Measurements from ENCODE around the gene SPSB1.

Gene SPSB1

DNA sequence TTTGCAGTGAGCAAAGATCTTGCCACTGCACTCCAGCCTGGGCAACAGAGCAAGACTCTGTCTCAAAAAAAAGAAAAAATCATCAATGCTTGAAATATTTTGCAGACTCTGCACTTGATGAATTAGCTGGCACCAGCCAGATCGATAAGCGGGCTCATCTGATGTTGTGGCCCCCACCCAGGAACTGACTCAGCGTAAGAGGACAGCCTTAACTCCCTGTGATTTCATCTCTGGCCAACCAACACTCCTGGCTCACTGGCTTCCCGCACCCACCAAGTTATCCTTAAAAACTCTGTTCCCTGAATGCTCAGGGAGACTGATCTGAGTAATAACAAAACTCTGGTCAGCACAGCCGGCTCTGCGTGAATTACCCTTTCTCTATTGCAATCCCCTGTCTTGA is 98.9 kb downstream of the SPSB1 start:
- DNase-seq (ENCODE audit: low read depth), result no peak

DNA sequence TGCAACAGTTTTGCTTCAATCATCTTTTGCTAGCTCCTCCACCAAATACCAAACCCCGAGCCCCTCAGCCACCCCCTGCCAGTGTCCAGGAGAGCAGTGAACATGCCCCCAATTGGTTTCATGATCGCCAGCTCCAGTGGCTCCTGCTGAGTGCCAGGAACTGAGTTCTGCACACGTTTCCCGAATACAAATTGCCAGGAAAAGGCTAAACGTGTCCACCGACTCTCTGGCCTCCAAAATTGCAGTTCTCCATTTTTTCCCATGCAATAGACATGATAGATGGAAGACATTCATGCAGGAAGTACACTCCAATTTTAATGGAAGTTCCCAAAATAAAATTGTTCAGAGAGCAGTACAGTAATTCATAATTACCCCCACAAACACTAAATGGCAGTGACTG is 101.3 kb downstream of the SPSB1 start:
- DNase-seq (ENCODE audit: low read depth), result no peak

DNA sequence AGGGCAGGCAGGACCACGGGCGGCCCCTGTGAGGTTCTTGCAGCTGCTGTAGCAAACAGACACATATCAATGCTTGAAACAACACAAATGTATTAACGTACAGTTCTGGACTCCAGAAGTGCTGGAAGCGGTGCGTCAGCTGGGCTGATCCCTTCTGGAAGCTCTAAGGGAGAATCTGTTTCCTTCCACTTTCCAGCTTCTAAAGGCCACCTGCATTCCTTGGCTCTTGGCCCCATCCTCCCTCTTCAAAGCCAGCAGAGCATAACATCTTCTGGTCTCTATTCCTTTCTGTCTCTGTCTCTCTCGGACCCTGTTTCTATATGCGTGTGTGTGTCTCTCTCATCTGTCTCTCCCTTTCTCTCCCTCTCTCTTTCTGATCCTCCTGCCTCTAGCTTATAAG is 102.3 kb downstream of the SPSB1 start:
- DNase-seq (ENCODE audit: low read depth), result no peak

GRCh38 chr1:9397047-9397446 is 104.4 kb downstream of the SPSB1 start:
- no peak for DNase-seq (ENCODE audit: low read depth)

- DNase-seq (ENCODE audit: low read depth), result peak; percentile 53
These were observed 105.4 kb downstream of the SPSB1 start for GRCh38 chr1:9397997-9398526.

DNA sequence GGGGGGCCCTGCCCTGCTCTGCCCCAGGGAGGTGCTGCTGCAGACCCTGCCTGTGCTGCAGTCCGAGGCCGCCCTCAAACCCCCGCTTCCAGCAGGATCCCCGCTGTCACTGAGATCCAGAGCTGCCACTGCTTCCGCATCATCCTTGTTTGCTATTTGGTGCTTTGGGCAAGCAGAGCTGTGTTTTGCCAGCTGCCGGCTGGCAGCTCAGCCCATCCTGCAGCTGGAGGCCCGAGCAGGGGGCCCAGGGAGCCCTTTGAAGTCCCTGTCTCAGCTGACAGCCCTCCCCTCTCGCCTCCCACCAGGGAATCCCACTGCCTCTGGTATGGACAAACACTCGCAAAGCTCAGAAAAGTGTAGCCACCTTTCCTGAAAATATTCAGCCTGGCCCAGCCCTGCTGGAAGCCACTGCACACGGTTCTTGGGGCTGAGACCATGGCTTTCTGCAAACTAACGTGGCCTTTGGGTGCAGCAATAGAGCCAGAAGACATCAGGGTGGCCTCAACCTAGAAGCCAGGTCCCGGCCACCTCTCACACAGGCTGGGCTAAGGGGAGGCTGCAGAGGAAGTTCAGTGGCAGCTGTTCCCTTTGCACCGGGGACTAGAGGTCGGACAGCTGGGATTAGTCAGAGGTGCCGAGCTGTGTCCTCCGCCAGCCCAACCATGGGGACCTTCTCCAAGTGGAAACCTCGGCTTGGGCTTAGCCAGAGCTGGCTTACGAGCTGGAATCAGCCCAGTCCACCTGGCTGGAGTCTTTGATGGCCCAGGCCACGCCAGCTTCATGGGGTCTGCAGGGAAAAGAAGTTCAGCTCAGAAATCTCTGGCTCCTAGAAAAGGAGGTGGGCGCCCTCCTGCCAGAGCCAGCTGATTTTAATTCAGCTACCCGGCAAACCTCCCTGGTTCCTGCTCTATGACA is 107.1 kb downstream of the SPSB1 start:
- no peak for DNase-seq (ENCODE audit: low read depth)

GRCh38 chr1:9400425-9401079 is 107.9 kb downstream of the SPSB1 start:
- DNase-seq (ENCODE audit: low read depth), result peak; percentile 31

GRCh38 chr1:9401080-9401453 is 108.4 kb downstream of the SPSB1 start:
- no peak for DNase-seq (ENCODE audit: low read depth)

- DNase-seq (ENCODE audit: low read depth), result no peak
These were observed 109.5 kb downstream of the SPSB1 start for GRCh38 chr1:9402256-9402616.

DNA sequence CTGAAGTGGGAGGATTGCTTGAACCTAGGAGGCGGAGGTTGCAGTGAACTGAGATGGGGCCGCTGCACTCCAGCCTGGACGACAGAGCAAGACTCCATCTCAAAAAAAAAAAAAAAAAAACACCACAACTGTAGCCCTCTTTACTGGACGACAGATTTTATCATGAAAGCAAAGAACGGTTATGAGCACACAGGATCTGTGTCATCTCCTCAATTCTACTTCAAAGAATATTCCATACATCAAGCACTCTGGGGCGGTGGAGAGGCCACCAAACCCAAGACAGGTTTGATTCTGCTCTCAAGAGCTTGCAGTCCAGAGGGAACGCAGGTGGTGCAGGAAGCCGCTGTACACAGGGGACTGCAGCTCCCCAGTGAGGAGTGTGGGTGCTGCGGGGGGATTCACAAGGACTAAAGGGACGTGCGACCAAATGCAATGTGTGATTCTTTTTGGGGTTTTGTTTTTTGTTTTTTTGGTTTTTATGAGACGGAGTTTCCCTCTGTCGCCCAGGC is 110.1 kb downstream of the SPSB1 start:
- no peak for DNase-seq (ENCODE audit: low read depth)

- no peak for DNase-seq (ENCODE audit: low read depth)
These were observed 111.6 kb downstream of the SPSB1 start for GRCh38 chr1:9404117-9404914.

DNA sequence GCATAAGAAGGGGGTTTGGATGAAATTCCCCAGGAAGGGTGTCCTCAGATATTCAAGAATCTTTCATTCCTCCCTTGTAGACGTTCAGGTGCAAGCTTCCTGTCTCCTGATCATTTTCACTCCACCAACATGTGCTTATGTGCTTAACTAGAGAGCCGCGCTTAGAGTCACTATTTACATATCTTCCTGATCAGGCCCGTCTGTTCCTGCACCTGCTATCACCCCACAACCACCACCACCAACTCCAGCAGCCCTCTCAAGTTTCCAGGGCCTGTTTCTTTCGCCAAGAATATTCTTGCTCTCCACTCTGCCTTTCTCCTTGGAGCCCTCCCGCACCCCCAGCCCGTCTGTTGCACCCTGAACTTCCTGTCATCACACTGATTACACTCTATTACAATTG is 113.4 kb downstream of the SPSB1 start:
- no peak for DNase-seq (ENCODE audit: low read depth)

DNA sequence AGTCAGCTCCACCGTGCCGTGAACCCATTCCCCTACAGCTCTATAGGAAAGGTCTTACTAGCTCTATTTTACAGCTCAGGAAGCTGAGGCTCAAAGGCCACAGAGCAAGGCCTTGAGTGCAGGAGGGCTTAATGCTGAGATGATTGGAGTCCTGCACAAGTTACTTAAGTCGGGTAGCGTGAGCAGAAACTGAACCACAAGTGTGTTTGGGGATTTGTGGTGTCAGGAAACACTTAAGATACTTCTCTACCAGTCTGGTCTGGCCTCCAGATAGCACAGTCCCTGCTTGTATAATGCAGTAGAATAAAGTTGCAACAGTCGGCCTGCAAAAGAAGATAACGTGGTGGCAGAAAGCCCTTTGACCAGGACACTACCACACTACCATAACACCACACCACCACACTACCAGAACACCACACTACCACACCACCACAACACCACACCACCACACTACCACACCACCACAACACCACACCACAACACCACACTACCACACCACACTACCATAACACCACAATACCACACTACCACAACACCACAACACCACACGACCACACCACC is 118.1 kb downstream of the SPSB1 start:
- DNase-seq (ENCODE audit: low read depth), result peak; percentile 75

- peak; percentile 92 for DNase-seq (ENCODE audit: low read depth)
These were observed 120.6 kb downstream of the SPSB1 start for GRCh38 chr1:9413071-9413876.

GRCh38 chr1:9413877-9414213 is 121.2 kb downstream of the SPSB1 start:
- no peak for DNase-seq (ENCODE audit: low read depth)

DNA sequence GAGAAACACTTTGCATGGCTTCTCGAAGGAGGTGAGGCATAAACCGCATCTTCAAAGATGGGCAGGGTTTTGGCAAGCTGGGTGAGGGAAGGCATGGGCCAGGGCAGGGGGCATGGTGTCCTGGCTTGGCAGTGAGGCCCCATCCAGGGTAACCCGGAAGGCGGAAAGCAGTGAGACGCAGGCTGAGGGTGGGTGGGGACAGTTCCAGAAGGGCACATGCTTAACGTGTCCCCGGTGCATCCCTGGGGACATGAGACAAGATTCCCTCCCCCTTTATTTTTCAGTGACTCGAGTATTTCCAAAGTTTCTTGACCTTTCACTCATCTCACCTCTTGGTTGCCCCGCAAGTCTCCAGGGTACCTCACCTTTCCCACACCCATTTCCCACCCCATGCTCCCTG is 123.8 kb downstream of the SPSB1 start:
- no peak for DNase-seq (ENCODE audit: low read depth)

DNA sequence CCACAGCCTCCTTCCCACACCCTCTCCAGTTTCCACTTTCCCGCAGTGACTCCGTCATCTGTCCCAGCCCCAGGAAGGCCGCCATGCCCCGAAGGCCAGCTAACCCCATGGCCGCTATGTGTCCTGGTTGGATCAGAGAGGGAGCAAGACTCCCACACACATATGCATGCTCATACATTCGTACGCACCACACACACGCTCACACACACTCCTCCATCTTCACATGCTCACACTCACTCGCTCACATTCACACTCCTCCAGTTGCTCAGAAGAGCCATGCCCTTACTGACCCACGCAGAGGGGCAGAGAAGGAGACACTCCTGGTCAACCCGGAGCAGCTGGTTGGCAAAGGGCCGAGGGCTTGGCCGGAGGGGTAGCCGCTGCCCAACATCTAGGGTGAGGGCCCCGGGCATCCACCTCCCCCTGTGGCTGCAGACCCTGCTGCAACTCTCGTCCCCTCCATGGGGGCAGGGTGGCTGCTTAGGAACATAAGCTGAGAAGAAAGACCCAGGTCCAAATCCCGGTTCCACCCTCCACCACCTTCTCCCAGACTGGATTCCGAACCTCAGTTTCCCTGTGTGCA is 124.3 kb downstream of the SPSB1 start:
- DNase-seq (ENCODE audit: low read depth), result no peak

DNA sequence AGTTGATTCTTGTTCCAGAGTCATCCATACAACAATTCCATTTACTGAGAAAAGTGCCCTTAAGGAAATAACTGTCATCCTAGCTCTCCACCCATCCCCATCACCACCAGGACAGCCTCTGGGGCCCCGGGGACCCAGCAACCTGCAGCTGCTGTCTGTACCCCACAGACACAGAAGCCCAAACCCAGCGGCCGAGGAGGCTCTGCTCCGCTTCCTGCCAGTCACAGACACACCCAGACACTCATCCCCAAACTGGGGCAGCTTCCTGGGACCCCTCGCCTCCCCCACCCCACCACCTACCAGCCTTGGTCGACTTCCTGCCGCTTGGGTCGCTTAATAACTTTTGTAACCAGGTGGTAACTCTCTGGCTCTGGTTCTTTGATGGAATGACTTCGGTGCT is 125.0 kb downstream of the SPSB1 start:
- no peak for DNase-seq (ENCODE audit: low read depth)

GRCh38 chr1:9418851-9419250 is 126.2 kb downstream of the SPSB1 start:
- no peak for DNase-seq (ENCODE audit: low read depth)
